Neural cell (in vitro differentiated cells): ENCODE results near the gene PLPPR4. TPM values are rescaled to one million over a fixed set of nuclear protein-coding genes. Genes with fewer than 3 reads are reported as not detected.

ENCODE experiments used
- H2AFZ ChIP-seq: fragments of 200-600, 300-800 bp; sonication (generic), shearing (Covaris generic); 2 replicates; pipeline ENCODE4 v1.6.0; 2014; ENCODE audit warnings: low read depth, mild to moderate bottlenecking, antibody characterized with exemption, low read length, moderate library complexity
- H3F3A ChIP-seq: fragments of 200-600 bp; shearing (Covaris generic); 2 replicates; pipeline ENCODE4 v1.6.1; 2016; ENCODE audit warnings: mild to moderate bottlenecking, moderate library complexity, mixed read lengths, antibody characterized with exemption, low read length; ENCODE audit not compliant: insufficient read depth, poor library complexity, severe bottlenecking
- H3K27ac ChIP-seq: fragments of 200-600, 300-800 bp; sonication (generic), shearing (Covaris generic); 2 replicates; pipeline ENCODE4 v1.5.1; 2014; ENCODE audit warnings: mild to moderate bottlenecking, low read length, moderate library complexity
- H3K27me3 ChIP-seq: fragments of 300-800, 200-600 bp; sonication (generic), shearing (Covaris generic); 2 replicates; pipeline ENCODE4 v1.6.0; 2014; ENCODE audit warnings: mild to moderate bottlenecking, low read depth, low read length, moderate library complexity; ENCODE audit not compliant: insufficient read depth
- H3K36me3 ChIP-seq: fragments of 300-800, 200-600 bp; sonication (generic), shearing (Covaris generic); 2 replicates; pipeline ENCODE4 v1.5.1; 2014; ENCODE audit warnings: mild to moderate bottlenecking, antibody characterized with exemption, low read length, moderate library complexity; ENCODE audit not compliant: insufficient read depth
- H3K4me2 ChIP-seq: fragments of 300-800, 200-600 bp; sonication (generic), shearing (Covaris generic); 2 replicates; pipeline ENCODE4 v1.6.0; 2014; ENCODE audit warnings: mild to moderate bottlenecking, low read length
- H3K4me3 ChIP-seq: fragments of 300-800, 200-600 bp; sonication (generic), shearing (Covaris generic); 2 replicates; pipeline ENCODE4 v1.5.1; 2014; ENCODE audit warnings: mild to moderate bottlenecking, low read length, moderate library complexity
- H3K79me2 ChIP-seq: fragments of 200-600 bp; shearing (Covaris generic); replicated peaks from 2 replicates; pipeline ENCODE4 v1.6.0; 2014; ENCODE audit warnings: mild to moderate bottlenecking, low read length, moderate library complexity; ENCODE audit not compliant: insufficient read depth
- H3K9ac ChIP-seq: fragments of 300-800, 200-600 bp; sonication (generic), shearing (Covaris generic); 2 replicates; pipeline ENCODE4 v1.6.1; 2016; ENCODE audit warnings: mild to moderate bottlenecking, low read length, mixed read lengths
- H3K9me2 ChIP-seq: fragments of 200-600 bp; shearing (Covaris generic); 2 replicates; pipeline ENCODE4 v1.6.1; 2016; ENCODE audit warnings: mild to moderate bottlenecking, low read length, mixed read lengths; ENCODE audit not compliant: insufficient read depth
- H3K9me3 ChIP-seq: fragments of 200-600, 300-800 bp; sonication (generic), shearing (Covaris generic); 2 replicates; pipeline ENCODE4 v1.6.1; 2016; ENCODE audit warnings: mild to moderate bottlenecking, mixed run types, low read length, moderate library complexity, mixed read lengths
- H4K20me1 ChIP-seq: fragments of 200-600 bp; shearing (Covaris generic); 2 replicates; pipeline ENCODE4 v1.6.1; 2016; ENCODE audit warnings: mild to moderate bottlenecking, mixed run types; ENCODE audit not compliant: insufficient read depth
- CTCF ChIP-seq: fragments of 450-650 bp; IDR thresholded peaks from 2 replicates; pipeline ENCODE4 v1.5.1; 2014; ENCODE audit warnings: antibody characterized with exemption, mild to moderate bottlenecking, moderate library complexity; ENCODE audit not compliant: poor library complexity, severe bottlenecking
- EP300 ChIP-seq: fragments of 450-650 bp; conservative IDR thresholded peaks from 2 replicates; pipeline ENCODE4 v1.6.1; 2014; ENCODE audit warnings: antibody characterized with exemption, mild to moderate bottlenecking, moderate library complexity; ENCODE audit not compliant: poor library complexity, severe bottlenecking
- EZH2 ChIP-seq: fragments of 200-600, 300-800 bp; shearing (Covaris generic), sonication (generic); IDR thresholded peaks from 2 replicates; pipeline ENCODE4 v1.6.1; 2014; ENCODE audit warnings: antibody characterized with exemption, low read length, borderline replicate concordance, mild to moderate bottlenecking; ENCODE audit not compliant: insufficient read depth, poor library complexity, severe bottlenecking
- MXI1 ChIP-seq: fragments of 450-650 bp; conservative IDR thresholded peaks from 2 replicates; pipeline ENCODE4 v1.6.1; 2014; ENCODE audit warnings: antibody characterized with exemption, mild to moderate bottlenecking; ENCODE audit not compliant: poor library complexity, severe bottlenecking
- POLR2AphosphoS5 ChIP-seq: IDR thresholded peaks from 2 replicates; pipeline ENCODE4 v1.6.1; 2012
- RAD21 ChIP-seq: fragments of 450-650 bp; conservative IDR thresholded peaks from 2 replicates; pipeline ENCODE4 v1.6.1; 2014; ENCODE audit warnings: antibody characterized with exemption, mild to moderate bottlenecking, moderate library complexity
- REST ChIP-seq: IDR thresholded peaks from 2 replicates; pipeline ENCODE4 v1.6.1; 2012; ENCODE audit warnings: borderline replicate concordance
- SMC3 ChIP-seq: fragments of 450-650 bp; conservative IDR thresholded peaks from 2 replicates; pipeline ENCODE4 v1.6.1; 2014; ENCODE audit warnings: antibody characterized with exemption, mild to moderate bottlenecking, moderate library complexity; ENCODE audit not compliant: poor library complexity
- TAF1 ChIP-seq: IDR thresholded peaks from 2 replicates; pipeline ENCODE4 v1.6.1; 2012; ENCODE audit warnings: low read depth
- polyA plus RNA-seq: library from polyadenylated mRNA; depleted of rRNA; stranded (reverse); fragments of >200 nt; gene quantifications from 2 replicates; pipeline ENCODE4 v1.2.3, GENCODE V29; 2014

The PLPPR4 gene
- polyA plus RNA-seq, 1 donor from 2014 or later = 36.8 TPM

GRCh38 chr1:99227056-99227897 is 37.0 kb upstream of the PLPPR4 start:
- Histone ChIP-seq H3K9me2 (no peaks in the 10 kb centered on the region), H3K4me3 (no peak overlapping the region), H3K4me2 (no peak overlapping the region), H3K9ac (no peak overlapping the region), H3K27ac (no peak overlapping the region), H4K20me1 (no peaks in the 10 kb centered on the region), H2AFZ (no peak overlapping the region), H3K36me3 (no peaks in the 10 kb centered on the region), H3K9me3 (no peaks in the 10 kb centered on the region), H3K79me2 (no peaks in the 10 kb centered on the region), H3F3A (no peaks in the 10 kb centered on the region), H3K27me3 (no peaks in the 10 kb centered on the region)
- TF ChIP-seq TAF1 = no peak
- TF ChIP-seq CTCF = no peak
- no peak for TF ChIP-seq RAD21
- no peak for TF ChIP-seq SMC3
- no peak for TF ChIP-seq EZH2
- no peak for TF ChIP-seq MXI1
- no peak for TF ChIP-seq REST
- no peak for TF ChIP-seq EP300
- TF ChIP-seq POLR2AphosphoS5 = no peak

- H3K9ac ChIP-seq = no peak overlapping the region
- no peak overlapping the region for H3K4me3 ChIP-seq
- no peaks in the 10 kb centered on the region for H3K9me3 ChIP-seq
- no peaks in the 10 kb centered on the region for H3F3A ChIP-seq
- H3K79me2 ChIP-seq = no peaks in the 10 kb centered on the region
- no peaks in the 10 kb centered on the region for H3K9me2 ChIP-seq
- no peak overlapping the region for H3K27ac ChIP-seq
- no peak overlapping the region for H3K4me2 ChIP-seq
- H3K36me3 ChIP-seq = no peaks in the 10 kb centered on the region
- no peak overlapping the region for H2AFZ ChIP-seq
- H4K20me1 ChIP-seq = no peaks in the 10 kb centered on the region
- no peaks in the 10 kb centered on the region for H3K27me3 ChIP-seq
- TF ChIP-seq POLR2AphosphoS5 (no peak), EZH2 (no peak), REST (no peak), TAF1 (no peak), MXI1 (no peak), RAD21 (no peak), SMC3 (no peak), CTCF (no peak)
Observed at GRCh38 chr1:99228153-99228552, 36.1 kb upstream of the PLPPR4 start.
